ENCODE results near the gene CD276.

GRCh38 chr15:73694419-73694818, 10.2 kb downstream of the CD276 start:
- no peak for TF ChIP-seq CTCF (IDR thresholded peaks at IDR 0.05; ENCODE audit: poor library complexity, severe bottlenecking)
- no peak for TF ChIP-seq POLR2AphosphoS5 (IDR thresholded peaks at IDR 0.05)
- no peak for TF ChIP-seq TAF1 (IDR thresholded peaks at IDR 0.05; ENCODE audit: low read depth)
- no peak for TF ChIP-seq EZH2 (IDR thresholded peaks at IDR 0.05; ENCODE audit: borderline replicate concordance, insufficient read depth, low read length, poor library complexity, severe bottlenecking)
- TF ChIP-seq EP300 (conservative IDR thresholded peaks at IDR 0.05; ENCODE audit: poor library complexity, severe bottlenecking) = no peak
- TF ChIP-seq REST (IDR thresholded peaks at IDR 0.05; ENCODE audit: borderline replicate concordance) = no peak
- TF ChIP-seq RAD21 (conservative IDR thresholded peaks at IDR 0.05) = no peak
